Suprapubic skin (tissue), 4 donors: ENCODE results near the gene CAMK4.

Experiments
- EP300 ChIP-seq: sonication (generic); formaldehyde crosslinking; IDR thresholded peaks from one replicate; pipeline ENCODE4 v1.6.1; 2017; ENCODE audit warnings: antibody characterized with exemption
- POLR2A ChIP-seq, 2 donors: fragments of 450-650 bp; IDR thresholded peaks; one replicate each; pipeline ENCODE4 v1.6.1; 2017; ENCODE audit warnings: antibody characterized with exemption in 2 of 2, mild to moderate bottlenecking in 2 of 2, moderate library complexity in 2 of 2
- POLR2AphosphoS5 ChIP-seq, 3 donors: sonication (generic); formaldehyde crosslinking; IDR thresholded peaks; one replicate each; pipeline ENCODE4 v1.6.1; 2017; ENCODE audit warnings: antibody characterized with exemption in 3 of 3
- TF ChIP-seq, protein P1 (sequence below), 2 donors: fragments of 200-600 bp in 1 of 2; fragments of 450-650 bp in 1 of 2; sonication (generic) in 1 of 2; IDR thresholded peaks; one replicate each; pipeline ENCODE4 v1.5.1; 2016 to 2019; ENCODE audit warnings: antibody characterized with exemption in 2 of 2, mild to moderate bottlenecking in 1 of 2, moderate library complexity in 1 of 2

DNA sequence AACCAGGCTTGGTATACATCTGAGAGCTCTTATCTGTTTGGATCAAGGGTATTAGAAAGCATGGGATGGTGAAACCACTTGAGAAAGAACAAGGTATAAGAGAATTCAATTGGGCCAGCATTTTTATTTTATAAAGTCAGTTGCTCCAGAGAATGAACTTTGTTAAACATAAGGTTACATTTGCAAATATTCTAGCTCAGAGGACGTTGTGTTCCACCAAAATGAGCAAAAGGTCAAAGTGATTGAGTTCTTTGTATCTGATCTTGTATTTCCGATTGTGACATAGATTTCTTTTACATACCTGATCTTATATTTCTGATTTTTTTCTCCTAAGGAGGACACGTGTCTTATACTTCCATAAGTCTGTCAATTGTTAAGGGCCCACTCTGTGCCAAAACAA is 296.7 kb downstream of the CAMK4 start:
- no peak for TF ChIP-seq POLR2A (IDR thresholded peaks at IDR 0.05)
- TF ChIP-seq POLR2AphosphoS5 (IDR thresholded peaks at IDR 0.05) = no peak
- TF ChIP-seq EP300 = no peak
- TF ChIP-seq, protein P1, sequence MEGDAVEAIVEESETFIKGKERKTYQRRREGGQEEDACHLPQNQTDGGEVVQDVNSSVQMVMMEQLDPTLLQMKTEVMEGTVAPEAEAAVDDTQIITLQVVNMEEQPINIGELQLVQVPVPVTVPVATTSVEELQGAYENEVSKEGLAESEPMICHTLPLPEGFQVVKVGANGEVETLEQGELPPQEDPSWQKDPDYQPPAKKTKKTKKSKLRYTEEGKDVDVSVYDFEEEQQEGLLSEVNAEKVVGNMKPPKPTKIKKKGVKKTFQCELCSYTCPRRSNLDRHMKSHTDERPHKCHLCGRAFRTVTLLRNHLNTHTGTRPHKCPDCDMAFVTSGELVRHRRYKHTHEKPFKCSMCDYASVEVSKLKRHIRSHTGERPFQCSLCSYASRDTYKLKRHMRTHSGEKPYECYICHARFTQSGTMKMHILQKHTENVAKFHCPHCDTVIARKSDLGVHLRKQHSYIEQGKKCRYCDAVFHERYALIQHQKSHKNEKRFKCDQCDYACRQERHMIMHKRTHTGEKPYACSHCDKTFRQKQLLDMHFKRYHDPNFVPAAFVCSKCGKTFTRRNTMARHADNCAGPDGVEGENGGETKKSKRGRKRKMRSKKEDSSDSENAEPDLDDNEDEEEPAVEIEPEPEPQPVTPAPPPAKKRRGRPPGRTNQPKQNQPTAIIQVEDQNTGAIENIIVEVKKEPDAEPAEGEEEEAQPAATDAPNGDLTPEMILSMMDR (IDR thresholded peaks at IDR 0.05) = no peak
